ENCODE measurements around the gene ZNF783. TPM values are rescaled to one million over a fixed set of nuclear protein-coding genes. Genes with fewer than 3 reads are reported as not detected.
"Not testable (repeated sequence)": the region's sequence is repeated elsewhere in the genome, so short reads cannot be mapped to it uniquely, and the experiment has no call there.

ZNF783 gene
- 17.1 and 19.5 TPM in 2 replicates for total RNA-seq

DNA sequence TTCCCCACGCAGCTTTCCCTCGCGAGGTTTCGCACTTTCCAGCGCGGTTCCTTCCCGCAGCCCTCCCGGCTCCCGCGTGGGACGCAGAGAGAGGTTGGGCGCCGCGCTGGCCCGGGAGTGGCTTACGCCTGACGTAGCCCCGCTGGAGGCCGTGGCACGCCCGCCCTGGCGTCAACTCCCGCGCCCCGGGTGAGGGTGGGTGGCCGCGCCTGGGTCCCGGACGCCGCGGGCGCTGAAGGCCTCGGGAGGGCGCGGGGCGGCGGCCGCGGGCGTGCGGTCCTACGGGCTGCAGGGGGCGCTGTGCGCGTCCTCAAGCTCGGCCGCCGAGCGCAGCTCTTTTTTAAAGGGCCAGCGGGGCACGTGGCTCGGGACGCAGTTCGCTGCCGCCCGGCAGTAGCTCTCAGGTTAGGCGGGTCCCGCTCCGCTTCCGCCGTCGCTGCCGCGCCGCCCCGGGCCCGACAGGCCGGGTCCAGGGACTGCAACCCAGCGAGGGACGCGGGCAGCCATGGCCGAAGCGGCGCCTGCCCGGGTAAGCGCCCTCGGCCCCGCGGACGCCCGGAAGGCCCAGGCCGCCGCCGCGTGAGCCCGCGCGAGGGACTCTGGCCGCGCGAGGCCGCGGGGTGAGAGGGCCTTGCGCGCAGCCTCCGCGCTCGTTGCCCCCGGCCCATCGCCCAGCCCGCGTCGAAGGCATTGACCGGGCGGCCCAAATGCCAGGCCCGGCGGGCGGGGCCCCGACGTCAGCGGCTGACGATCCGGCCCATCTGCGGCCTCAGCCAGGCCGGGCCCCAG lies at the start of gene ZNF783:
Gene ZNF783, plus strand, starts transcription at position 368 of the 789 bp plus-strand sequence. Its CDS starts 138 bp downstream, at position 506.
- intact Hi-C loops (cut with micrococcal nuclease), result loop anchor here (1.0 to 2.0 kb wide), 7 partner anchors 23 to 362 kb away; partner anchors contain the start of genes ZNF212, ZNF746 and ZNF786

DNA sequence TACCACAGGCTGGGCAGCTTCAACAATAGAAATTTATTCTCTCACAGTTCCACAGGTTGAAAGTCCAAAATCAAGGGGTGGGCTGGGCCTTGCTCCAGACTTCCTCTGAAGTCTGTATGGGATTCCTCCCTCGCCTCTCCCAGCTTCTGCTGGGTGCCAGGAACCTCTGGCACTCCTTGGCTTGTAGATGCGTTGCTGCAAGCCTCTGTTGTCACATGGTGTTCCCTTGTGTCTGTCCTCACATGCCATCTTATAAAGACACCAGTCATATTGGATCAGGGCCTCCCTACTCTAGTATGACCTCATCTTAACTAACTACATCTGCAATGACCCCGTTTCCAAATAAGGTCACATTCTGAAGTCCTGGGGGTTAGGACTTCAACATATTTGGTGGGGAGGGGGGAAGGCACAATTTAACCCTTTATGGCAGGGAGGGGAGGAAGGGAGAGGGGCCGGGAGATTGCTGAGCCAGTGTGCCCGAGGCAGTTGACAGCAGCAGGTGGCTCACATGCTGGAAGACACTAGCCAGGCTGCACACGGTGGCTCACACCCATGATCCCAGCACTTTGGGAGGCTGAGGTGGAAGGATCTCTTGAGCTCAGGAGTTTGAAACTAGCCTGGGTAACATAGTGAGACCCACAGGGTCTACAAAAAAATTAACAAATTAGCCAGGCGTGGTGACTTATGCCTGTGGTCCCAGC lies 47.8 kb upstream of the ZNF783 start:
- intact Hi-C loops (cut with micrococcal nuclease), result no loop called here

DNA sequence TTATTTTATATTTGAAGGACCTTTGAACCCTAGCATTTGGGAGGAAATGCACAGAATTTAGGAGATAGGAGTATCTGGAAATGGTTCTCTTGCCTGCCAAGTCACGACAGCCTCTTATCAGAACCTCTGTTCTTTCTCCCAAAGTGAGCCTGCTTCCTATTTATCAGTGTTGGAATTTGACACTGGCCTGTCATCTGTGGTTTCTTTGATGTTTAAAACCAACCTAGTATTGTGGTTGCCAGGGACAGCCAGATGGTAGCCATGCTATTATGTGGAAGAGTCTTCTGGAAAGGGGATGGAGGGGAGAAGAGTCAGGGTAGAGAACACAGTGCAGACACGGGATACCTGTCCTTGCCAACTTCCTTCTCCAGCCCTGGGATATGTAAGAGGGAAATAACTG lies 45.6 kb upstream of the ZNF783 start:
- intact Hi-C loops (cut with micrococcal nuclease), result no loop called here

DNA sequence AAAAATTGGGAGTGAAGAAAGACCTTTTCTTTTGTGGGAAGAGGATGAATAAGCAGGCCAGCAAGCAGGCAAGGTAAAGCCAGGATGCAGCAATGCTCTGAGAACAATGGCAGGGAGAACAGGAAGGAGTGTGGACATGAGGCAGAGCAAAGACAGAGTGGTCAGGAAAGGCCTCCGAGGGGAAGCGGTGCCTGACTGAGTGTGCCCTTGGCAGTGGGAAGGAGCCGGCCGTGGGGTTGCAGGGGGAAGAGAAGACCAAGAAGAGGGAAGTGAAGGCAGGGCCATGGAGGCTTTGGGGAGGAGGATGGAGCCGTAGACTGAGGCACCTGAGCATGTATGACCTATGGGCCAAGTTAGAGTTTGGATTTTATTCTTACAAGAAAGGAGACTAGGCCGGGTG lies 44.4 kb upstream of the ZNF783 start:
- intact Hi-C loops (cut with micrococcal nuclease), result no loop called here

DNA sequence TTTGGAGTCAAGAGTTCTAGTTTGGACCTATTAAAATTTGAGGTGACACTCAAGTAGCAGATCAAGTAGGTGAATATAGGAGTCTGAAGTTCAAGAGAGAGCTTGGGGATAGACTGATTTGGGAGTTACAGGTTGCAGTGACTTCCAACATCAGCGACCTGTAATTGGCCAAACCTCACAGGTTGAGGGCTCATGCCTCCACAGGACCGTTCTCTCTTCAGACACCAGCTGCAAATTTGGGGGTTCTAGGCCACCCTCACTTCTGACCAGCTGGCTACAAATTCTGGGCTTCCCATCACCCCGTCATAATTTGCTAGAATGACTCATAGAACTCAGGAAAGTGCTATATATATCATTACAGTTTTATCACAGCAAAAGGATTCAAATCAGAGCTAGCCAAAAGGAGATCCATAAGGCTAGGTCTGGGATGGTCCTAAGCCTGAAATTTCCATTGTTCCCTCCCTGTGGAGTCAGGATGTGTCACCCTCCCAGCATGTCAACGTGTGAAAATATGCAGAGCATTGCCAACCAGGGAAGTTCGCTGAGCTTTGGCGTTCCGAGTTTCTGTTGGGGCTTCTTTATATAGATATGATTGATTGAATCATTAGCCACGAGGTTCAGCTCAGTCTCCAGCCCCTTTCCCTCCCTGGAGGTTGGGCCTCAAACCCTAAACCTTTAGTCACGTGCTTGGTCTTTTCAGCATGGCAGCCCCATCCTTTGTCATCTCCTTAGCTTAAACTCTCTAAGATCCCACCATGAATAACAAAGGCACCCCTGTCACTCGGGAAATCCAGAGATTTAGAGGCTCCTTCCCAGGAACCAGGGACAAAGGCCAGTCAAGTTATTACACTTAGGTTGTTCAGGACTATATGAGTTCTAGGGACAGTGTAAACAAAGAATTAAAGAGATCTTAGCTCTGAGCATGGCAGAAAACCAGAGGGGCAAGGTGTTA lies 43.3 kb upstream of the ZNF783 start:
- intact Hi-C loops (cut with micrococcal nuclease), result no loop called here

DNA sequence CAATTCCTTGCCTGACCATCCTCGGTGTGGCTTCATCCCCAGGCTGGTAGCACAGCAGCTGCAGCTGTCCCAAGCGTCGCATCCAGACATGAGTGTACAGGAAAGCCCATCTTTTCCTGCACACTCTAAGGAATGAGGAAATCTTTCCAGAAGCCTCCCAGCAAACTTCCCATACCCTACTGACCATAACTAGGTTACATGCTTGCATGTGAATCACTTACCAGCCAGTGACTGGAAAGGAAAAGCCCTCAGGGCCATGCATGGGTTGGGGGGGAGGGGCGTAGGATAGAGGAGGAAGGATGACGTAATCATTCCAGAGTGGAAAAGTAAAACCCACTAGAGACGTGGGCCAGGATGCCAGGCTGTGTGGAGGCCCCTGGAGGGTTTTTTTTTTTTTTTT lies 41.5 kb upstream of the ZNF783 start:
- intact Hi-C loops (cut with micrococcal nuclease), result no loop called here

DNA sequence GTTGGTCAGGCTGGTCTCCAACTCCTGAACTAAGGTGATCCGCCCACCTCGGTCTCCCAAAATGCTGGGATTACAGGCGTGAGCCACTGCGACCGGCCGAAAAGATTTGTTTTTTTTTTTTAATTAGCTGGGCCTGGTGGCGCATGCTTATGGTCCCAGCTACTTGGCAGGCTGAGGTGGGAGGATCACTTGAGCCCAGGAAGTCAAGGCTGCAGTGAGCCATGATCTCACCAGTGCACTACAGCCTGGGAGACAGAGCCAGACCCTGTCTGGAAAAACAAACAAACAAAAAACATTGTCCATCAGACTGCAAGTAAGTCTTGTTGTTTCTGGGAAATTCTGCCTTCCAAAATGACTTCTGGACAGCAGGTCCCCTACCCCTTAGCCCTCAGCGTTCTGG lies 38.8 kb upstream of the ZNF783 start:
- intact Hi-C loops (cut with micrococcal nuclease), result no loop called here

DNA sequence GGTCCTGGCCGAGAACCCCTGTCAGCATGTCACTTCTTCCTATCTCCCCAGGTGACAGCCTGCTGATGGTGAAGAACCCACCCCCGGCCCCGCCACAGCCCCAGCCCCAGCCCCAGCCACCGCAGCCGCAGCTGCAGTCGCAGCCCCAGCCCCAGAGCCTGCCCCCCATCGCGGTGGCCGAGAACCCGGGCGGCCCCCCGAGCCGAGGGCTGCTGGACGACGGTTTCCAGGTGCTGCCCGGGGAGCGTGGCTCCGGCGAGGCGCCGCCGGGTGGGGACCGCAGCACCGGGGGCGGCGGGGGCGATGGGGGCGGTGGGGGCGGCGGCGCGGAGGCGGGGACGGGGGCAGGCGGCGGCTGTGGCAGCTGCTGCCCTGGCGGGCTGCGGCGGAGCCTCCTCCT lies 38.2 kb upstream of the ZNF783 start:
- intact Hi-C loops (cut with micrococcal nuclease), result no loop called here

DNA sequence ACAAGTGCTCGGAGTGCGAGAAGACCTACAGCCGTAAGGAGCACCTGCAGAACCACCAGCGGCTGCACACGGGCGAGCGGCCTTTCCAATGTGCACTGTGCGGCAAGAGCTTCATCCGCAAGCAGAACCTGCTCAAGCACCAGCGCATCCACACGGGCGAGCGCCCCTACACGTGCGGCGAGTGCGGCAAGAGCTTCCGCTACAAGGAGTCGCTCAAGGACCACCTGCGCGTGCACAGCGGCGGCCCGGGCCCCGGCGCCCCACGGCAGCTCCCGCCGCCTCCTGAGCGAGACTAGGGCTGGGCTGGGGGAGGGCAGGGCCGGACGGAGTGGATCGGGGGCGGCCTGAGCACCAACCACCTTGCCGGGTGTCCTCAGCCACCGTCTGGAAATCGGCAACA lies 37.6 kb upstream of the ZNF783 start:
- intact Hi-C loops (cut with micrococcal nuclease), result no loop called here

DNA sequence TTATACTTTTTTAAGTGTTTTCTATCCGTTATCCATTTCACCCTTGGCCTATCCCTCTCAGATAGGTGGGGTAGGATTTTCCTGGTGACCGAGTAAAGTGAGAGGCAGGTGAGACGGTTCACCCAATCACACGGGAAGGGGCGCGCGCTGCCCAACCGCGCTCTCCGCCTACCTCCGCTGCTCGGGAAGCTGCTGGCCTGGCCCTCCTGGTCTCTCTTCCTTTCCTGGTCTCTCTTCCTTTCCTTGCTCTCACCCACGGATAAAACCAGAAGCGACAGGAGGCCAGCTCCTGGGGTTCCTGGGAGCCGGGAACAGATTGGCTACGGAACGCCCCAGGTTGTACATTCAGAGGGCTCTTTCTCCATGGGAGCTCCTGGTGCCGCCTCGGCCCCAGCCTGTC lies 36.9 kb upstream of the ZNF783 start:
- intact Hi-C loops (cut with micrococcal nuclease), result no loop called here

DNA sequence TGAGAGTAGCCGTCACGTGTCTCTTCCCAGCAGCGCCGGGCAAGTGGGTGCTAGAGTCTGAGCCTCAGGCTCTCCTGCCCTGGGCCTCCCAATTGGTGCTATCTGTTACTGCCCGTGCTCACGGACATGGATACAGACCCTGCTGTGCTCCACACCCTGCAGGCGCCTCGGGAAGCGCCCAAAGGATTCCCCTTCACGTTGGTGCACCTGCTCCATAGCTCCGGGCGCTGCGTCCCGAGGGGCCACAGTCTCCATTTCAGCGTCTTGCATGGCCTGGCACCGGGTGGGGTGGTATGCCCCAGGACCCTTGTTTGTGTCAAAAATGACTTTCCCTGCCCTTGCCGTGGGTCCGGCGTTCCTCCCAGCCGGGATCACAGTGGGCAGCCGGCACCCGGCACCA lies 36.3 kb upstream of the ZNF783 start:
- intact Hi-C loops (cut with micrococcal nuclease), result no loop called here

DNA sequence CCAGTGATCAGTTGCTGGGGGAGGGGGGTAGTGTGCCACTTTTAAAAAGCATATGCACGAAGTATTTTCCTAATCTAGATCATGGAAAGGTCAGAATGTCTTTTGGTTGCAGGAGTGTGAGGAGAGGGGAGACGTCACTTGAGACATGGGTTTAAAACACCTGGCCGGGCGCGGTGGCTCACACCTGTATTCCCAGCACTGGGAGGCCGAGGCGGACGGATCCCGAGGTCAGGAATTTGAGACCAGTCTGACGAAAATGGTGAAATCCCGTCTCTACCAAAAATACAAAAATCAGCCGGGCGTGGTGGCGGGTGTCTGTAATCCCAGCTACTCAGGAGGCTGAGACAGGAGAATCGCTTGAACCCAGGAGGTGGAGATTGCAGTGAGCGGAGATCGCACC lies 35.6 kb upstream of the ZNF783 start:
- intact Hi-C loops (cut with micrococcal nuclease), result not testable (repeated sequence)

DNA sequence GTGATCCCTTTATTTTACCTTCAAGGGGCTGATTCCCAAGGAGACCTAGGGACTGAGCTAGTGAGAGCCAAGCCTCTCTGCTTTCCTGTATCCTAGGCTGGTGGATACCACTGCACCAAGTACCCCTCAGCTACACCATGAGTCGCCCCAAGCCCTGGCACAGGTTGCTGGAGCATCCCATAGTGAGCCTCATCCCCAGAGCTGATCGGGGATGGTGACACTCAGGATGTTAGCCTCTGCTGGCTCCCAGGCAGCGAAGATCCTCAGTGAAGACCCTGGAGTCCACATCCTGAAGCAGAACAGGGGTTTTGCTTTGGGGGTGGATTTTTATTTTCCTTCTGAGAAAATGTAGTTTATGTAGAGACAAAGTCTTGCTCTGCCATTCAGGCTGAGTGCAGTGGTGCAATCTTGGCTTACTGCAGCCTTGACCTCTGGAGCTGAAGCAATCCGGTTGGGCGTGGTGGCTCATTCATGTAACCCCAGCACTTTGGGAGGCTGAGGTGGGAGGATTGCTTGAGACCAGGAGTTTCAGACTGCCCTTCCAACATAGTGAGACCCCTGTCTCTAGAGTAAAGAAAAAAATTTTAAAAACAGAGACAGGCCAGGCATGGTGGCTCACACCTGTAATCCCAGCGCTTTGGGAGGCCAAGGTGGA lies 35.0 kb upstream of the ZNF783 start:
- intact Hi-C loops (cut with micrococcal nuclease), result no loop called here

DNA sequence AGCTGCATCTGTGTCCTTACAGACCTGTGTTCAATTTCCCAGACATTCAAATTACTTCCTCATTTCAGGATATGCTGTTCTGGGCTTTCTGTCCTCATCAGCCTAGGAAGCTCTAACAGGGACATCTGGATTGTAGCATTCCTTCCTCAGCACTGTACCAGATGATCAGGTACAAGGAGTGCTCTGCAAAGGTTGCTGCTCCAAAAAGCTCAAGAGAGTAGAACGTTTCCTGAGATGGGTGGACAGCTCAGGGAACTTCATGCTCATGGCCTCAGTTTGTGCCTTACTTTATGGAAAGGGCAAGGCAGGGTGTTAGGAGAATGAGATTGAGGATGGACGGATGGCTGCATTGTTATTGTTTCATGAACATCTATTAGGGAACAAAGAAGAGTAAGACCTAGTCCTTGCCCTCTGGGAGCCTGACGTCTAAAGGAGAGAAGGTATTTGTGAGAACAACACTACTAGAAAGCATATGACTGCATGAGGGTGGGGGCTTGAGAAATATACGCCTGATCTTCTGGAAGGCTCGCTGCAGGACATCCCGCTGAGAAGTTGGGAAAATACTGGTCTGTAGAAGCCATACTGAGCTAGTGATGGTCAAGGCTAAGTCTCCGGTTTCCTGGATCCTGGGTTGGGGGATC lies 33.0 kb upstream of the ZNF783 start:
- intact Hi-C loops (cut with micrococcal nuclease), result no loop called here

DNA sequence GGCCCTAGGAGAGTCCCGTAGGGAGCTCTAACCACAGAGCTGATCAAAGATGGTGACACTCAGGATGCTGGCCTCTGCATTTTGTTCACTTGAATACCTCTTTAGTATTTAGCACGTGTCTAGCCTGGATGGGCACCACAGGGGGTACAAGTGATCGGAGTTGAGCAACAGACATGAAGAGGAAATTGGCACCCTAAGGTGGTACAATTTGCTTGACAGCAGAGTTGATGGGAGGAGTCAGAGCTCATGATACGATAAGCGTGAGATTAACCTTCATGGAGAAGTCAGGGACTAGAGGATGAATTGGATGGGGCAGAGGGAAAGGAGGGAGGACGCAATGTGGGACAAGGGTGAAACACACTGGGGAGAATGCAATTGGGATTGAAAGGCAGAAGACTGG lies 32.5 kb upstream of the ZNF783 start:
- intact Hi-C loops (cut with micrococcal nuclease), result no loop called here

DNA sequence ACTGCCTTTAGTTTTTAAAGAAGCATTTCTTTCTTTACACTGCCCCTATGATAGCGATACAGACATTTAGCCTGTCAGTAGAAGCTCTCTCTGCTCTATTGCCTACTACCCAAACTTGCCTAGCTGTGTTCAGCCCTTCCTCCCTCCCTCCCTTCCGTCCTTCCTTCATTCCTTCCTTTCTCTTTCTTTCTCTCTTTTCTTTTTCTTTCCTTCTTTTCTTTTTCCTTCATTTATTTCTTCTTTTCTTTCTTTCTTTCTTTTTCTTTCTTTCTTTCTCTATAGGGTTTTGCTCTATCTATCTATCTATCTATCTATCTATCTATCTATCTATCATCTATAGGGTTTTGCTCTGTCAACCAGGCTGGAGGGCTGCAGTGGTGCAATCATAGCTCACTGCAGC lies 29.6 kb upstream of the ZNF783 start:
- intact Hi-C loops (cut with micrococcal nuclease), result no loop called here

DNA sequence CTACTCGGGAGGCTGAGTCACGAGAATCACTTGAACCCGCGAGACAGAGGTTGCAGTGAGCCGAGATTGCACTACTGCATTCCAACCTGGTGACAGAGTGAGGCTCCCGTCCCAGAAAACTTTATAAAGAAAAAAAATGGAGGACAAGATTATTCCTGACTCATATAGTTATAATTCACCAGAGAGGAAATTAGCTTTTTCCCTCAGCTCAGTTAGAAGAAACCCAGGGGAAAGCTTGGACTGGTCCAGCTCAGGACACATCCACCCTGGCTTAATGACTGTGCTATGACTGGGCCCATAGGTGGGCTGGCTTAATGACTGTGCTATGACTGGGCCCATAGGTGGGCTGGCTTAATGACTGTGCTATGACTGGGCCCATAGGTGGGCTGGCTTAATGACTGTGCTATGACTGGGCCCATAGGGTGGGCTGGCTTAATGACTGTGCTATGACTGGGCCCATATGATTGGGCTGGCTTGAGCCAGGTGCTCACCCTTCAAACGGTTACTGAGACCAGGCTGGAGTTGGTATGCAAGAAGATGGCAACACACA lies 28.3 kb upstream of the ZNF783 start:
- intact Hi-C loops (cut with micrococcal nuclease), result not testable (repeated sequence)

DNA sequence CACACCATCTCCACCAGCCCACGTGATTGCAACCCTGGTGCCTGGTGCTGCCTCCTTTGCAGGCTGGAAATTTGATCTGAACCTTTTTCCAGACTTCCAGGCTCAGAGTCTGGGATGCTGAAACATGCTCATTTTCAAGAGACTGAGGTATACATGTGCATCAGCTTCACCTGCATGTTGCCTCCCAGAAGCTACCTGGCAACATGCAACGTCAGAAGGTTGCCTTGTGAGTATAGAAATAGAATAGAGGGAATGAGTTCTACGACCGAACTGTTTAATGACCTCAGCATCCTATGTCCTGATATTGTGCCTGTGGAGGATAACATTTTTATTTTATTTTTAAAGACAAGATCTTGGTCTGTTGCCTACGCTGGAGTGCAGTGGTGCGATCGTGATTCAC lies 24.5 kb upstream of the ZNF783 start:
- intact Hi-C loops (cut with micrococcal nuclease), result no loop called here

DNA sequence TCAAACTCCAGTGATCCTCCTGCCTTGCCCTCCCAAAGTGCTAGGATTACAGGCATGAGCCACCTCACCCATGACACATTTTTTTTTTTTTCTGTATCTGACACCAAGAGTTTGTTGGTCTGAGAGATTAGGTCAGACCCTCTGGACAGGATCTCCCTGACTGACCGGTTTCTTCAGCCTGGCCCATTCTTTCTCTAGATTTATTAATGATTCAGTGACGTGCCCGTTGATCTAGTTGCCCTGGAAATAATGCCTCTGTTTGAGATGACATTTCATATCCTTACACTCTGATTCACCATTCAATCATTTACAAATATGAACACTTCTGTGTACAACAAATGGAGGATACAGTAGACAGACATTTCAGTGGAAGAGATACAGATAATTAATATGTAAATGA lies 23.9 kb upstream of the ZNF783 start:
- intact Hi-C loops (cut with micrococcal nuclease), result loop anchor here (2.0 kb wide), 2 partner anchors 41 to 387 kb away; no protein-coding TSS in a partner anchor

Measured in T-helper 2 cell treated with Interferon-gamma antibody and Interleukin-4, amounts not matched to agents 100 ng/mL and 5 ng/mL, for 36 hours (primary cell).